HG03175 (cell line): ENCODE data around the gene FAM89B.
"Not testable (repeated sequence)": the region's sequence is repeated elsewhere in the genome, so short reads cannot be mapped to it uniquely, and the experiment has no call there.

Experiments used
- ATAC-seq: cut with Tn5 transposase; IDR thresholded peaks from one replicate; pipeline ENCODE4 v1.9.1; 2021; ENCODE audit warnings: mild to moderate bottlenecking, moderate library complexity; ENCODE audit not compliant: unreplicated experiment

Gene FAM89B

GRCh38 chr11:65572356-65573051 is at the start of gene FAM89B:
Gene FAM89B, plus strand, starts transcription at chr11:65572538. Its CDS starts 132 bp downstream, at chr11:65572670.
- no peak for ATAC-seq

GRCh38 chr11:65522718-65523630 is 49.4 kb upstream of the FAM89B start:
- ATAC-seq = not testable (repeated sequence)

GRCh38 chr11:65523631-65523968 is 48.7 kb upstream of the FAM89B start:
- not testable (repeated sequence) for ATAC-seq

GRCh38 chr11:65524014-65524740 is 48.2 kb upstream of the FAM89B start:
- ATAC-seq = no peak

GRCh38 chr11:65524741-65525545 is 47.4 kb upstream of the FAM89B start, which contains the start of gene SCYL1:
Gene SCYL1, plus strand, starts transcription at chr11:65525083. Its CDS starts 71 bp downstream, at chr11:65525154.
- ATAC-seq = peak; percentile 71

- no peak for ATAC-seq
Observed at GRCh38 chr11:65525546-65526480, 46.5 kb upstream of the FAM89B start.

GRCh38 chr11:65526744-65527143 is 45.6 kb upstream of the FAM89B start:
- no peak for ATAC-seq

- ATAC-seq = no peak
Observed at GRCh38 chr11:65528819-65529350, 43.5 kb upstream of the FAM89B start.

- no peak for ATAC-seq
Observed at GRCh38 chr11:65529475-65530156, 42.7 kb upstream of the FAM89B start.

GRCh38 chr11:65530157-65530496 is 42.2 kb upstream of the FAM89B start:
- ATAC-seq = no peak

- ATAC-seq = no peak
Observed at GRCh38 chr11:65532388-65533064, 39.8 kb upstream of the FAM89B start.

- ATAC-seq = no peak
Observed at GRCh38 chr11:65535102-65535501, 37.2 kb upstream of the FAM89B start.

- ATAC-seq = no peak
Observed at GRCh38 chr11:65536412-65537295, 35.7 kb upstream of the FAM89B start.

GRCh38 chr11:65537296-65537597 is 35.1 kb upstream of the FAM89B start:
- ATAC-seq = no peak

GRCh38 chr11:65537620-65538231 is 34.6 kb upstream of the FAM89B start:
- ATAC-seq = no peak

- no peak for ATAC-seq
Observed at GRCh38 chr11:65538232-65538914, 34.0 kb upstream of the FAM89B start.
